Activated CD4-positive, alpha-beta T cell treated with anti-CD3 and anti-CD28 coated beads, Interleukin-2, amount 10 ng/mL, durations not matched to agents 7 days and 5 days (primary cell): ENCODE results near the gene LEMD1. TPM values are rescaled to one million over a fixed set of nuclear protein-coding genes. Genes with fewer than 3 reads are reported as not detected.
A peak's percentile ranks its signal among the peaks of the same experiment; 100 is the strongest.

Source experiments
- CTCF ChIA-PET: fragments of 350-600 bp; sonication (Branson Sonifier 250); formaldehyde crosslinking; loops from one replicate; lab custom pipeline; 2021; ENCODE audit warnings: antibody characterized with exemption; lab: Charles Lee
- POLR2A ChIA-PET: fragments of 350-600 bp; sonication (Branson Sonifier 250); formaldehyde crosslinking; loops from one replicate; lab custom pipeline; 2021; ENCODE audit warnings: antibody characterized with exemption; lab: Charles Lee
- DNase-seq: peaks from one replicate; pipeline ENCODE4 v3.0.0-alpha.2; 2020
- H3K27ac Mint-ChIP-seq: one replicate; pipeline ENCODE4 v1.8.0; 2021; ENCODE audit warnings: mild to moderate bottlenecking, moderate library complexity, mixed read lengths
- H3K27me3 Mint-ChIP-seq: one replicate; pipeline ENCODE4 v1.8.0; 2021; ENCODE audit warnings: mixed read lengths
- H3K36me3 Mint-ChIP-seq: one replicate; pipeline ENCODE4 v1.8.0; 2021; ENCODE audit warnings: low read depth, mixed read lengths
- H3K4me1 Mint-ChIP-seq: one replicate; pipeline ENCODE4 v1.8.0; 2021; ENCODE audit warnings: mixed read lengths
- H3K4me3 Mint-ChIP-seq: one replicate; pipeline ENCODE4 v1.8.0; 2021; ENCODE audit warnings: mild to moderate bottlenecking, moderate library complexity, mixed read lengths
- H3K9me3 Mint-ChIP-seq: one replicate; pipeline ENCODE4 v1.8.0; 2021; ENCODE audit warnings: mixed read lengths
- total RNA-seq, 2 experiments: library from RNA; stranded (reverse); gene quantifications; one replicate each; pipeline ENCODE4 v1.2.3, GENCODE V29; 2021

LEMD1 gene
- total RNA-seq, 2 experiments from 2014 or later = 0.52 to 0.64 TPM

- Mint-ChIP-seq H3K4me1 (peaks cover 13% of the 10 kb centered on the region), H3K36me3 (no peaks in the 10 kb centered on the region), H3K4me3 (no peak overlapping the region), H3K27me3 (peaks cover 53% of the 10 kb centered on the region), H3K9me3 (no peaks in the 10 kb centered on the region), H3K27ac (no peak overlapping the region)
- ChIA-PET CTCF (interaction anchor here (1.0 kb wide), 1 partner anchor 69 kb away, joined by 5 read pairs; no protein-coding TSS in a partner anchor), POLR2A (no interaction called here)
- no peak for DNase-seq
These were observed 30.5 kb upstream of the LEMD1 start for GRCh38 chr1:205452364-205452763.

DNA sequence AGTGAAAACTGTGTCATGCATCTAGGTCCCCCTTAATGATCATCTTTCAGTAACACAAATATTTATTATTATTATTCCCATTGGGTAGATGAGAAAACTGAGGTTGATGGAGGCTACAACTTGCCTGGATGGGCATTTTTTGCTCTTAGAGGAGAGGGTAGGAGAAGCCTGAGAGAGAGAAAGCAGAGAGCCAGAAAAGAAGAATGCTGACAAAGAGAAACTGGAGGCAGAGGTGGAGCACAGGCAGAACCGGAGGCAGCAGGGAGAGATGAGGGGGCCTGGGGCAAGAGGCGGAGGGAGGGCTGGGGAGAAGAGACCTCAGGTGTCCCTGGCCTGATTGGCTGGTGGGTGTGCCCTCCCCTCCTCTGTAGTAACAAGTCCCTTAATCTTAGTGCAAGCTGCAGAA, 29.9 kb upstream of the LEMD1 start:
- H3K9me3 Mint-ChIP-seq = no peaks in the 10 kb centered on the region
- peaks cover 52% of the 10 kb centered on the region for H3K27me3 Mint-ChIP-seq
- H3K36me3 Mint-ChIP-seq = no peaks in the 10 kb centered on the region
- no peak for DNase-seq
- CTCF ChIA-PET = no interaction called here
- peaks cover 13% of the 10 kb centered on the region for H3K4me1 Mint-ChIP-seq
- no peak overlapping the region for H3K4me3 Mint-ChIP-seq
- POLR2A ChIA-PET = no interaction called here
- no peak overlapping the region for H3K27ac Mint-ChIP-seq

- Mint-ChIP-seq H3K9me3 (no peaks in the 10 kb centered on the region), H3K4me1 (peaks cover 10% of the 10 kb centered on the region), H3K36me3 (no peaks in the 10 kb centered on the region), H3K4me3 (no peak overlapping the region), H3K27me3 (peaks cover 48% of the 10 kb centered on the region), H3K27ac (no peak overlapping the region)
- ChIA-PET POLR2A (no interaction called here), CTCF (interaction anchor here (0.7 kb wide), 1 partner anchor 33 kb away, joined by 3 read pairs; no protein-coding TSS in a partner anchor)
- DNase-seq = no peak
These were observed 29.3 kb upstream of the LEMD1 start for GRCh38 chr1:205451202-205451601.

- Mint-ChIP-seq H3K27me3 (peaks cover 45% of the 10 kb centered on the region), H3K9me3 (no peaks in the 10 kb centered on the region), H3K4me1 (peaks cover 6% of the 10 kb centered on the region), H3K36me3 (no peaks in the 10 kb centered on the region), H3K27ac (no peak overlapping the region), H3K4me3 (no peak overlapping the region)
- DNase-seq = no peak
- CTCF ChIA-PET = interaction anchor here (0.7 kb wide), 1 partner anchor 34 kb away, joined by 3 read pairs; no protein-coding TSS in a partner anchor
- POLR2A ChIA-PET = no interaction called here
These were observed 28.6 kb upstream of the LEMD1 start for GRCh38 chr1:205450448-205450847.

DNA sequence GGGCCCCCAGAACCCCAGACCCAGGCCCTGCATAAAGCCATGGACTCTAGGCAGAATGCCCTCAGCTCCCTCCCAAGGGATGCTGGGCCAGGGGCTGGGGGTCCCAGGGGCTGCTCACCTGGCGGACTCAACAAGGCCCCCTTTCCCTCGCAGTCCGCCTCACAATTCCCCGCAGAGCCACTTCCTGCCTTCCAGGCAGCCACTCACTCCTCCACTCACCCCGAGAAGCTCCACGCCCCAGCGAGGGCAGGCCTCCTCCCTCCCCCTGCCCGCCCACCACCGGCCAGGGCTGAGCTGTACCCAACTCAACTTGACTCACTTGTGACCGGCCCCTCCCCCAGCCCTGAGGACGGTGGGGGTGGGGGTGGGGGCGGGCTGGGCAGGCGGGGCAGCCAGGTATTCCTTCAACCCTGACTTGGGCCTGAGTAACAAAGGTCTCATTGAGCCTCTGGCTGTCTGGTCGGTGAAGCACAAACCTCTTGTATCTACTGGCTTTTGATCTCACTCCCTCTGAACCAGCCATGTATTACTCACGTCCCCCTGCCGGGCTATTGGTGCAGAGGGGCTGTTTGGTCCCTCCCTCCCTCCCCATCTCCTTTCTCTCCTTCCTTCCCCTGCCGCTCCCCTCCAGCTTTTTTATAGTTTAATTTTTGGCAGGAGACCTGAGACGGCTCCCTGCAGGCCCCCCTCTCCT, 28.0 kb upstream of the LEMD1 start:
- no peak overlapping the region for H3K4me3 Mint-ChIP-seq
- peak overlapping the region; percentile 54 for H3K27ac Mint-ChIP-seq
- no peak for DNase-seq
- no peaks in the 10 kb centered on the region for H3K9me3 Mint-ChIP-seq
- ChIA-PET CTCF (interaction anchor here (1.0 kb wide), 1 partner anchor 13 kb away, joined by 3 read pairs; no protein-coding TSS in a partner anchor), POLR2A (no interaction called here)
- H3K4me1 Mint-ChIP-seq = peaks cover 6% of the 10 kb centered on the region
- H3K36me3 Mint-ChIP-seq = no peaks in the 10 kb centered on the region
- H3K27me3 Mint-ChIP-seq = peaks cover 40% of the 10 kb centered on the region

DNA sequence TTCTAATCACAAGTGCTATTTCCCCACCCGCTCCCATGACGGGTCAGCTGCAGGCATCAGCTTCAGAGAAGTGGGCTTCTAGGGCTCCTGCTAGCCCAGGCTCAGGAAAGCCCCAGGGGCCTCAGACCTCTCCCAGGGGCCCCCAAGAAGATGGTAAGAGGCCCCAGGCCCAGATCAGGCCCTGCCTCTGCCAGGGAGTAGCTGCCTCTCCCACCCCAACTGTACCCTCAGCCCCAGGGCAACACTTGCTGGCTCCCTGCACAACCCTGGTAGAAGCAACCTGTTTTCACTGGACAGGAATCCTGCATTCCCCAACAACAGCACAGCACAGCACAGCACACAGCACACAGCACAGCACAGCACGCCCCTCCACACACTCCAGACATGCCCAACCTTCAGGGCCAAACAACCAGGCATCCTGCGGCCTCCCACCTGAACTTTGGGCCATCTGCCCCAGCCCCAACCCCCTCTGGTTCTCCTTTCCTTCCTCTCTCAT, 27.4 kb upstream of the LEMD1 start:
- Mint-ChIP-seq H3K9me3 (no peaks in the 10 kb centered on the region), H3K4me1 (peaks cover 6% of the 10 kb centered on the region), H3K4me3 (no peak overlapping the region), H3K36me3 (no peaks in the 10 kb centered on the region), H3K27me3 (peaks cover 38% of the 10 kb centered on the region), H3K27ac (peak overlapping the region; percentile 54)
- no peak for DNase-seq
- CTCF ChIA-PET = interaction anchor here (1.0 to 1.8 kb wide), 2 partner anchors 13 to 36 kb away, joined by 3 to 7 read pairs; no protein-coding TSS in a partner anchor
- POLR2A ChIA-PET = no interaction called here

DNA sequence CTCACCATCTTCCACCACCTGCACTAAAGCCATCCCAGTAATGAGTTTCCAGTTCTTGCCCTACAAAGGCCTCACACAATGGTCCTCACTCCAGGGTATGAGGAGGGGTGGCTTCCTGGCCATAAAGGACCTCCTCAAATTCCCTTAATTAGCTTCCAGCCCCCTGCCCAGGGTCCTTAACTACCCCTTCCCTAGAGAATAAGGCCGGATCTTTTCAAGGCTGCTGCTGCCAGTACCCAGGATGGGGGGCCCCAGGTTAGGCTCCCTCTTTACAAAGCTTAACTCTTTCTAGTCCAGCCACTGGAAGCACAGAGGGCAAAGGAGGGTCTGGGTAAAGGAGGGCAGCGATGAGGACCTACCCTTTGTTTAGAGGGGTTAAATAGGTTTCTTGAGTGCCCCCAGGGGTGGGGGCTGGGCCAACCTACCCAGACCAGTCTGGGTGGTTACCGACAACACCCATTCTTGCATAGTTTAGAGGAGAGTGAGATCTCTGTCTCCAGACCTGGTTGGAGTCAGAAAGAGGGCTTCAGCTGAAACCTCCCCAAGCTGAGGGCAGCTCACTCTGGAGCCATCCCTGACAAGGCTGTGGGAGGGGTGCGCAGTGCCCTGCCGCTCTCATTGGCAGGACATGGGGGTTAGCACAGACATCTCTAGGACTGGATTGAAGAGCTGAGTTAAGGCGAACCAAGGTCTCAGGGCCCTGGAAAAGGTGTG, 26.8 kb upstream of the LEMD1 start:
- peaks cover 32% of the 10 kb centered on the region for H3K27me3 Mint-ChIP-seq
- H3K4me1 Mint-ChIP-seq = peaks cover 6% of the 10 kb centered on the region
- H3K36me3 Mint-ChIP-seq = no peaks in the 10 kb centered on the region
- DNase-seq = no peak
- H3K9me3 Mint-ChIP-seq = no peaks in the 10 kb centered on the region
- no peak overlapping the region for H3K27ac Mint-ChIP-seq
- no peak overlapping the region for H3K4me3 Mint-ChIP-seq
- CTCF ChIA-PET = interaction anchor here (1.0 to 1.8 kb wide), 2 partner anchors 14 to 36 kb away, joined by 3 to 7 read pairs; no protein-coding TSS in a partner anchor
- POLR2A ChIA-PET = no interaction called here

DNA sequence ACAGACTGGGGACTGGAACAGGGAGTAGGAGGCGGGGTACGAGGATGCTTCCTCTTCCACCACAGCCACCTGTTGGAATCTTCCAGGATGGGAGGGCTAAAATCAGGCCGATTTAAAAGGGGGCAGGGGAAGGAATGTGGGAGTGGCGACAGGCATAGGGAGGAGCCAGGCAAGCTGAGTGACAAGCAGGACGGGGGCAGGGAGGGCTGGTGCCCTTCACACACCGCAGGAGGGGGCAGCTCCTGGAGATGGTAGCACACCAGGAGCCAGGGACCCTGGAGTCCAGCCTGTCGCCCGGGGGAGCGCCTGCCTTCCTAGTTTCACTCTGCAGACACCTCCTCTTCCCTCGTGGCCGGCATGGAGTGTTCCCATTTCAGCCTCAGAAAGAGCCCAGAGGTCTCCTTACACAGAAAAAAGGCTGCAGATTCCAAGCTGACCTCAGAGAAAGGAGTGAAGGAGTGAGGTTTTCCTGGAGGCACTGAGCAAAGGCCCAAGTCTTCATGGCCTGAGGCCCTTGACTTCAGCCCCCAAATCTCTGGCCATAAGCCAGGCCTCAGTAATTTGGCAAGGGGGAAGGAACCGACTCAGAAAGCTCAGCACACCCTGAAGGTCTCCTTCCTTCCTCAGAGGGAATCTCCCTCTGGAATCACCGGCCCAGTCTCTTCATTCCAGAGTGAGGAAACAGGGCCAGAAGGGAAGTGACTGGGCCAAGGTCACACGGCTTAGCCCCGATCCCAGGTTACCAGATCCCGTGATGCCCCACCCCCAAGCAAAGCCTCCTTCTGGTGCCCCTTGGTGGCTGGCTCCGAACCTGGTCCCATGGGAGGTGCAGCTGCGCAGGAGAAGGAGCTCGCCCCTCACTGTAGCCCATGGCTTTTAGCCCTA, 25.8 kb upstream of the LEMD1 start:
- ChIA-PET POLR2A (no interaction called here), CTCF (interaction anchor here (1.0 to 1.8 kb wide), 2 partner anchors 37 to 144 kb away, joined by 3 to 7 read pairs; no protein-coding TSS in a partner anchor)
- no peak for DNase-seq
- no peak overlapping the region for H3K27ac Mint-ChIP-seq
- peaks cover 24% of the 10 kb centered on the region for H3K27me3 Mint-ChIP-seq
- H3K36me3 Mint-ChIP-seq = no peaks in the 10 kb centered on the region
- H3K4me3 Mint-ChIP-seq = no peak overlapping the region
- H3K9me3 Mint-ChIP-seq = no peaks in the 10 kb centered on the region
- peaks cover 6% of the 10 kb centered on the region for H3K4me1 Mint-ChIP-seq

DNA sequence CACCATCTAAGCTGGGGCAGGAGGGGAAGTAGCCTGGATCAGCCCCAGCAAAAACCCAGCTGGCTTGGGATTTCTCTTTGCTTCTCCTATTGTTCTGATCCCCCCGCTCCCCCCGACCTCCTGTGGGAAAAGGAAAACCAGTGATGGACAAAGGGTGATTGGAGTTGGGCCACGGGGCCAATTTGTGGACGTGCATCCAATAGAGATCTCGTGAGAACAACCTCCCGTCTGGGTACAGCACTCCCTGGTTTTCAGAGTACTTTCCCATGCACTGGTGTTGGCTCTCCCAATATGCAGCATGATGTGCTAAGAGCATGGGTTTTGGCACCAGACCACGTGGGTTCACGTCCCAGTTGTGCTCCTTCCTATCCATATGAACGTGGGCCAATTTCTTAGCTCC, 25.0 kb upstream of the LEMD1 start:
- no peaks in the 10 kb centered on the region for H3K9me3 Mint-ChIP-seq
- no peak overlapping the region for H3K4me3 Mint-ChIP-seq
- H3K27me3 Mint-ChIP-seq = peaks cover 16% of the 10 kb centered on the region
- peaks cover 8% of the 10 kb centered on the region for H3K4me1 Mint-ChIP-seq
- no peaks in the 10 kb centered on the region for H3K36me3 Mint-ChIP-seq
- ChIA-PET POLR2A (no interaction called here), CTCF (interaction anchor here (1.0 to 1.2 kb wide), 2 partner anchors 16 to 145 kb away, joined by 3 to 4 read pairs; no protein-coding TSS in a partner anchor)
- H3K27ac Mint-ChIP-seq = no peak overlapping the region
- no peak for DNase-seq

DNA sequence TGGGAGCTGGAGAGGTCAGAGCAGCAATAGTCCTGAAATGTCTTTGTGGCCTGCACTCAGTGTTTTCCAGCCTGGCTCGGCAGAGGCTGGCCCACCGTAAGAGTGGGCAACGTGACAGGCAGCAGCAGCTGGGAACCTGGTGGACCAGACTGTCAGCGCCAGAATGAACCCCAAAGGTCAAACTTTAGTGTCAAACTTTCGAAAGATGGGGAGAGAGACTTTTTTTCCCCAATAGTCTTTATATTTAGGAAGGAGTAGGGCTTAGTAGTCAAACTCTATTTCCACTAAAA, 23.7 kb upstream of the LEMD1 start:
- H3K27me3 Mint-ChIP-seq = peaks cover 6% of the 10 kb centered on the region
- no peaks in the 10 kb centered on the region for H3K36me3 Mint-ChIP-seq
- H3K4me1 Mint-ChIP-seq = peaks cover 20% of the 10 kb centered on the region
- POLR2A ChIA-PET = no interaction called here
- no peaks in the 10 kb centered on the region for H3K9me3 Mint-ChIP-seq
- no peak overlapping the region for H3K27ac Mint-ChIP-seq
- H3K4me3 Mint-ChIP-seq = no peak overlapping the region
- CTCF ChIA-PET = interaction anchor here (0.8 to 1.1 kb wide), 2 partner anchors 13 to 120 kb away, joined by 3 read pairs; no protein-coding TSS in a partner anchor
- DNase-seq = no peak

DNA sequence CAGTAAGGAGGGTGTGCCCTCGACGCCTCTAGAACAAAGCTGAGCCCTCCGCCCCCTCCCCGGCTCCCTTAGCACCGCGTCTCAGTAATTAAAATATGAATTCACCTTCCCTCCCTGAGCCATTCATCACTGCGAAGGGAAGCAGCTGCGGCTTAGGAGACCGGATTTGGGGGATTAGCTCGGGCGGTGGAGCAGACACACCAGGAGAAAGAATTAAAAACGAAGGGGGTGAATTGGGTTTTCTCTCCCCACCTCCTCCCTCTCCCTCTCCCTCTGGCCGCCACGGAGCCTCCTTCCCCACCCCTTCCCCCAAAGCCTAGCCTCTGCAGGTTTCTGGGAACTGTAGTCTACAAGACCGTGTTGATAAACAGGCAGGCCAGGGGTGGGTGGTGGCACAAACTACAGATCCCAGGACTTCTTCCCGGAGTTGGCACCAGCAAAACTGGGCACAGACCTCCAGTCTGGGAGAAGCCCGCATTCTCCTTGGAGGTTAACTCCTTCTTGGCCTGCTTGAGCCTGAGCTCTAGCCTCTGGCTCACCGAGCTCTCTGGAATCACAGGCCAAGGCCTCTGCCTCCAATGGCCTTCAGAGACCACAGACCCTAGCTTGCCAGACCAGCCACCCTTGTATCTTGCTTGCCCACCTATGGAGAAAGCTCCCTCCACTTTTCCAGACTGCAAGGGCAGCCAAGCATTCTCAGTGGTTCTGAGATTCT, 23.2 kb upstream of the LEMD1 start:
- ChIA-PET CTCF (interaction anchor here (0.8 to 1.3 kb wide), 3 partner anchors 13 to 172 kb away, joined by 3 read pairs; no protein-coding TSS in a partner anchor), POLR2A (no interaction called here)
- peaks cover 6% of the 10 kb centered on the region for H3K27me3 Mint-ChIP-seq
- H3K36me3 Mint-ChIP-seq = no peaks in the 10 kb centered on the region
- no peak for DNase-seq
- peak overlapping the region; percentile 9 for H3K27ac Mint-ChIP-seq
- peaks cover 24% of the 10 kb centered on the region for H3K4me1 Mint-ChIP-seq
- no peak overlapping the region for H3K4me3 Mint-ChIP-seq
- no peaks in the 10 kb centered on the region for H3K9me3 Mint-ChIP-seq
